ENCODE data around the gene PHAF1.

Gene PHAF1

GRCh38 chr16:67146523-67147357, 37.0 kb downstream of the PHAF1 start:
- DNase-seq, result peak in 3 of 56 donors; percentile 21 to 28 (median 27)

- no peak for DNase-seq
Measured at GRCh38 chr16:67147437-67148140, 37.8 kb downstream of the PHAF1 start.

GRCh38 chr16:67148221-67148620, 38.5 kb downstream of the PHAF1 start:
- no peak for DNase-seq

- no peak for DNase-seq
Measured at GRCh38 chr16:67148656-67149275, 39.0 kb downstream of the PHAF1 start.

- no peak for DNase-seq
Measured at GRCh38 chr16:67149276-67150046, 39.7 kb downstream of the PHAF1 start.

GRCh38 chr16:67150047-67150832, 40.5 kb downstream of the PHAF1 start:
- DNase-seq, result peak in 4 of 56 donors; percentile 19 to 72 (median 40)

GRCh38 chr16:67150833-67151396, 41.2 kb downstream of the PHAF1 start, which contains the start of gene B3GNT9:
Gene B3GNT9 (minus strand): TSS chr16:67150998. CDS start chr16:67150485, 513 bp downstream.
- peak in 44 of 56 donors; percentile 11 to 84 (median 62) for DNase-seq

- DNase-seq, result no peak
Measured at GRCh38 chr16:67151431-67152097, 41.8 kb downstream of the PHAF1 start.

- peak in 1 of 56 donors; percentile 55 for DNase-seq
Measured at GRCh38 chr16:67154578-67155294, 45.0 kb downstream of the PHAF1 start.

GRCh38 chr16:67155295-67156142, 45.8 kb downstream of the PHAF1 start:
- peak in 47 of 56 donors; percentile 19 to 86 (median 59) for DNase-seq

- DNase-seq, result no peak
Measured at GRCh38 chr16:67156143-67156844, 46.6 kb downstream of the PHAF1 start.

- no peak for DNase-seq
Measured at GRCh38 chr16:67157106-67157748, 47.5 kb downstream of the PHAF1 start.

GRCh38 chr16:67157892-67158635, 48.3 kb downstream of the PHAF1 start:
- no peak for DNase-seq

GRCh38 chr16:67158637-67159600, 49.2 kb downstream of the PHAF1 start:
- peak in 1 of 56 donors; percentile 42 for DNase-seq
